Activated CD8-positive, alpha-beta T cell treated with anti-CD3 and anti-CD28 coated beads for 36 hours (primary cell): Measurements from ENCODE around the gene ZNF771. TPM values are rescaled to one million over a fixed set of nuclear protein-coding genes. Genes with fewer than 3 reads are reported as not detected.

Source experiments
- ATAC-seq: fragments of 200-7000 bp; cut with Tn5 transposase; one replicate; pipeline ENCODE4 v1.10.0; 2021; ENCODE audit warnings: mild to moderate bottlenecking, moderate library complexity
- CTCF ChIA-PET: fragments of 350-600 bp; sonication (Branson Sonifier 250); formaldehyde crosslinking; loops from one replicate; lab custom pipeline; 2021; ENCODE audit warnings: antibody characterized with exemption; lab: Charles Lee
- POLR2A ChIA-PET: fragments of 350-600 bp; sonication (Branson Sonifier 250); formaldehyde crosslinking; loops from one replicate; lab custom pipeline; 2021; ENCODE audit warnings: antibody characterized with exemption; lab: Charles Lee
- DNase-seq: peaks from one replicate; pipeline ENCODE4 v3.0.0-alpha.2; 2020
- H3K27ac Mint-ChIP-seq: one replicate; pipeline ENCODE4 v1.8.0; 2021; ENCODE audit warnings: mild to moderate bottlenecking, mixed read lengths
- H3K27me3 Mint-ChIP-seq: one replicate; pipeline ENCODE4 v1.8.0; 2021; ENCODE audit warnings: mixed read lengths
- H3K36me3 Mint-ChIP-seq: one replicate; pipeline ENCODE4 v1.8.0; 2021; ENCODE audit warnings: low read depth, mixed read lengths
- H3K4me1 Mint-ChIP-seq: one replicate; pipeline ENCODE4 v1.8.0; 2021; ENCODE audit warnings: low read depth, mixed read lengths
- H3K4me3 Mint-ChIP-seq: one replicate; pipeline ENCODE4 v1.8.0; 2021; ENCODE audit warnings: mild to moderate bottlenecking, moderate library complexity, mixed read lengths
- H3K9me3 Mint-ChIP-seq: one replicate; pipeline ENCODE4 v1.8.0; 2021; ENCODE audit warnings: mixed read lengths
- intact Hi-C: fragments of 100-400 bp; cut with micrococcal nuclease; formaldehyde crosslinking; loops from one replicate; pipeline ENCODE4 v1.10.0; 2022
- total RNA-seq, 2 experiments: library from RNA; stranded (reverse); gene quantifications; one replicate each; pipeline ENCODE4 v1.2.3, GENCODE V29; 2021
- TF ChIP-seq, protein P1 (sequence below): fragments of 200-600 bp; IDR thresholded peaks from one replicate; pipeline ENCODE4 v1.8.0; 2022; ENCODE audit warnings: antibody characterized with exemption, mild to moderate bottlenecking

Gene ZNF771
- total RNA-seq, 2 experiments from 2014 or later: 5.4 to 6.6 TPM

DNA sequence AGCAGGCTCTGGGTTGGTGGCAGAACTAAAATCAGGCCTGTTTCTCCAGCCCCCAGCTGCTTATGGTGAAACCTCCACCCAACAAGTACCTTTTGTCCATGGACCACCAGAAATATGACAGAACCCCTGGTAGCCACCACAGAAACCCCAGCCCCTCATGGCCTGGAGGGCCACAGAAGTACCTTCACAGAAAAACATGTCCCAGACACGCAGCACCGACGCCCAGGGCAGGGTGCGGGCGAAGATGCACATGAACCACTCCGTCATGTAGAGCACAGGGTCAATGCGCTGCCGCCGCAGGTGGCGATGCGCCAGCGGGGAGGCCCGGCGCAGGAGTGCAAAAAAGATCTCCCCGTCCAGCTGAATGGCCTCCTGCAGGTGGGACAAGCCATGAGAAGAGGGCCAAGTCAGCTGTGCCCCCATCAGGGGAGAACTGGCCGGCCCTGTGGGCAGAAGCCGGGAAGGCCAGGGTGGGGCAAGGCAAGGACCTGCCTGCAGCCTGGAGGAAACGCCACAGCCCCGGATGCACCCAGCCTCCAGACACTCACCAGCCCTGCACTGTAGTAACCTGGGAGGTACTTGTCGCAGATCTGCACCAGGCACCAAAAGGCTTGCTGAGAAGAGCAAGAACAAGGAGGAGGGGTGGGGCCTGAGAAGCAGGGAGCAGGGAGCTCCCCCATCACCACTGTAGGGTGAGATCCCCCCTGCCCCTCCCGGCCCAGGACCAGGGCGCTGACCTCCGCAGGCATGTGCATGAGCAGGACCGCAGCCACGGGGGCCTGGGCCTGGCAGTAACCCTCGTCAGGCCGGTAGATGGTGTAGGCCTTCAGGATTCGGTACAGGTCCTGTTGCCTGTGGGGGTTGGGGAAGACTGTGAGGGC is 48.2 kb upstream of the ZNF771 start:
- Mint-ChIP-seq H3K27ac (peak overlapping the region; percentile 39), H3K9me3 (no peaks in the 10 kb centered on the region), H3K4me1 (peaks cover 22% of the 10 kb centered on the region), H3K4me3 (no peak overlapping the region), H3K27me3 (no peaks in the 10 kb centered on the region), H3K36me3 (peaks cover 22% of the 10 kb centered on the region)
- ChIA-PET CTCF (interaction anchor here (1.2 to 2.1 kb wide), 2 partner anchors 10 to 50 kb away, joined by 3 to 6 read pairs; no protein-coding TSS in a partner anchor), POLR2A (interaction anchor here (1.0 to 9.7 kb wide), 4 partner anchors 11 to 39 kb away, joined by 3 to 73 read pairs (median 4); partner anchors contain the start of gene TBC1D10B)
- TF ChIP-seq, protein P1, sequence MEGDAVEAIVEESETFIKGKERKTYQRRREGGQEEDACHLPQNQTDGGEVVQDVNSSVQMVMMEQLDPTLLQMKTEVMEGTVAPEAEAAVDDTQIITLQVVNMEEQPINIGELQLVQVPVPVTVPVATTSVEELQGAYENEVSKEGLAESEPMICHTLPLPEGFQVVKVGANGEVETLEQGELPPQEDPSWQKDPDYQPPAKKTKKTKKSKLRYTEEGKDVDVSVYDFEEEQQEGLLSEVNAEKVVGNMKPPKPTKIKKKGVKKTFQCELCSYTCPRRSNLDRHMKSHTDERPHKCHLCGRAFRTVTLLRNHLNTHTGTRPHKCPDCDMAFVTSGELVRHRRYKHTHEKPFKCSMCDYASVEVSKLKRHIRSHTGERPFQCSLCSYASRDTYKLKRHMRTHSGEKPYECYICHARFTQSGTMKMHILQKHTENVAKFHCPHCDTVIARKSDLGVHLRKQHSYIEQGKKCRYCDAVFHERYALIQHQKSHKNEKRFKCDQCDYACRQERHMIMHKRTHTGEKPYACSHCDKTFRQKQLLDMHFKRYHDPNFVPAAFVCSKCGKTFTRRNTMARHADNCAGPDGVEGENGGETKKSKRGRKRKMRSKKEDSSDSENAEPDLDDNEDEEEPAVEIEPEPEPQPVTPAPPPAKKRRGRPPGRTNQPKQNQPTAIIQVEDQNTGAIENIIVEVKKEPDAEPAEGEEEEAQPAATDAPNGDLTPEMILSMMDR: no peak
- DNase-seq (no peak), ATAC-seq (no peak)
- intact Hi-C loops: no loop called here

DNA sequence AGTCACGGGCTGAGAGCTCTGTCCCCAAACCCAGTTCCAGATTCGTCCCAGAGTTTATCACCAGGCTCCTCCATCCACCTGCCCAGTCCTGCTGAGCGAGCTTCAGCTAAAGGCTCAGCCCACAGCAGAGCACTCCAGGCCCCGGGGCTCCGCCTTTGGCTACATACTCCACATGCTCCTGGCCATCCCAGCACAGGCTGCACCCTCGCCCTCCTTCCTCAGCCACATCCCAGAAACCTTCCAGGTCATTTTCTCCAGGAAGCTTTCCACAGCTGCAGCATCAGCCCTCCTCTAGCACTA is 47.6 kb upstream of the ZNF771 start:
- Mint-ChIP-seq H3K27ac (no peak overlapping the region), H3K4me3 (no peak overlapping the region), H3K4me1 (peaks cover 19% of the 10 kb centered on the region), H3K27me3 (no peaks in the 10 kb centered on the region), H3K9me3 (no peaks in the 10 kb centered on the region), H3K36me3 (peaks cover 24% of the 10 kb centered on the region)
- intact Hi-C loops: no loop called here
- ATAC-seq (no peak), DNase-seq (no peak)
- ChIA-PET POLR2A (interaction anchor here (1.0 to 9.7 kb wide), 4 partner anchors 11 to 38 kb away, joined by 3 to 73 read pairs (median 3); partner anchors contain the start of gene TBC1D10B), CTCF (interaction anchor here (1.2 to 2.1 kb wide), 2 partner anchors 9 to 50 kb away, joined by 3 to 6 read pairs; no protein-coding TSS in a partner anchor)
- TF ChIP-seq, protein P1: no peak

DNA sequence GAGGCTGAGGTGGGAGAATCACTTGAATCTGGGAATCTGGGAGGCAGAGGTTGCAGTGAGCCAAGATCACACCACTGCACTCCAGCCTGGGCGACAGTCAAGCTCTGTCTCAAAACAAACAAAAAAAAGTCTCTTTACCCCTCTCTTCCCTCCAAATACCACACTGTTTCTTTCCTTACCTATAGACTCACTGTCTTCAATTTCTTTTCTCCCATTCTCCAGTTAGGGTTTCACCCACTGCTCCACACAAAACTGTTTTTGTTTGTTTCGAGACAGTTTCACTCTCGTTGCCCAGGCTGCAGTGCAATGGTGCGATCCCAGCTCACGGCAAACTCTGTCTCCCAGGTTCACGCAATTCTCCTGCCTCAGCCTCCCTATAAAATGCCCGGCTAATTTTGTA is 46.2 kb upstream of the ZNF771 start:
- Mint-ChIP-seq H3K27me3 (no peaks in the 10 kb centered on the region), H3K9me3 (no peaks in the 10 kb centered on the region), H3K4me3 (no peak overlapping the region), H3K36me3 (peaks cover 34% of the 10 kb centered on the region), H3K27ac (peak overlapping the region; percentile 7), H3K4me1 (peaks cover 12% of the 10 kb centered on the region)
- no peak for DNase-seq
- TF ChIP-seq, protein P1: no peak
- intact Hi-C loops: no loop called here
- ATAC-seq: no peak
- POLR2A ChIA-PET: interaction anchor here (0.9 to 9.7 kb wide), 3 partner anchors 9 to 25 kb away, joined by 3 to 73 read pairs (median 4); partner anchors contain the start of gene TBC1D10B
- CTCF ChIA-PET: no interaction called here

DNA sequence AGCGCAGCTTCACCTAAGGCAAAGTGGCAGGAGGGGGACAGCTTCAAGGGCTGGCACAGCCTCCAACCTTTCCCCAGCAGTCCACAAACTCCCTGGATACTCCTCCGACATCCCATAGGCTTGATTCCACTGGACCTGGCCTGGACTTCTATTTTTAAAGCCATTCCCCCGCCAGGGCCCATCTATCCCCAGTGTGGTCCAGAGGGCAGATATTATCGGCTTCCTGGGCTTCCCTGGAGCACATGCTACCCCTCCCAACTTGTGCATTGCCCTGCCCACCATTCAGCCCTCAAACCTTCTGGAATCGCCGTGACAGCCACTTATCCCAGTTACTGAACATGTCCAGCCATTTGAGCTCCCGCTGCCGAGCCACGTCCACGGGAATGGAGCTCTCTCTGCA is 42.2 kb upstream of the ZNF771 start:
- TF ChIP-seq, protein P1: no peak
- ChIA-PET POLR2A (interaction anchor here (0.8 to 1.3 kb wide), 3 partner anchors 9 to 12 kb away, joined by 4 to 5 read pairs (median 5); partner anchors contain the start of gene CD2BP2), CTCF (interaction anchor here (1.0 to 1.6 kb wide), 3 partner anchors 8 to 264 kb away, joined by 3 to 5 read pairs (median 3); no protein-coding TSS in a partner anchor)
- Mint-ChIP-seq H3K27ac (no peak overlapping the region), H3K4me3 (no peak overlapping the region), H3K36me3 (peaks cover 57% of the 10 kb centered on the region), H3K9me3 (no peaks in the 10 kb centered on the region), H3K27me3 (no peaks in the 10 kb centered on the region), H3K4me1 (peaks cover 22% of the 10 kb centered on the region)
- ATAC-seq (no peak), DNase-seq (no peak)
- intact Hi-C loops: no loop called here
